Left lung (tissue), 10 donors: ENCODE results near the gene WWOX. TPM values are rescaled to one million over a fixed set of nuclear protein-coding genes. Genes with fewer than 3 reads are reported as not detected.
A peak's percentile ranks its signal among the peaks of the same experiment; 100 is the strongest.

Experiments used
- ATAC-seq: fragments of 200-7000 bp; cut with Tn5 transposase; one replicate; pipeline ENCODE4 v1.9.1; 2020; ENCODE audit warnings: moderate library complexity
- DNase-seq, 4 donors: peaks; one replicate each; pipeline ENCODE4 v3.0.0-alpha.2; 2013 to 2020
- H3K27ac ChIP-seq, 2 donors: fragments of 200-600 bp; sonication (generic) in 1 of 2; one replicate each; pipeline versions ENCODE4 v1.5.0 to v1.8.0; 2020 to 2021
- H3K27me3 ChIP-seq, 2 donors: fragments of 200-600 bp; sonication (generic) in 1 of 2; one replicate each; pipeline versions ENCODE4 v1.5.0 to v1.8.0; 2020 to 2021
- H3K36me3 ChIP-seq, 2 donors: fragments of 200-600 bp; sonication (generic) in 1 of 2; one replicate each; pipeline versions ENCODE4 v1.5.0 to v1.8.0; 2020 to 2021
- H3K4me1 ChIP-seq, 2 donors: fragments of 200-600 bp; one replicate each; pipeline ENCODE4 v1.8.0; 2021
- H3K4me3 ChIP-seq, 2 donors: fragments of 200-600 bp; sonication (generic) in 1 of 2; one replicate each; pipeline versions ENCODE4 v1.5.0 to v1.8.0; 2020 to 2021; ENCODE audit warnings: mild to moderate bottlenecking in 1 of 2
- H3K9me3 ChIP-seq, 2 donors: fragments of 200-600 bp; sonication (generic) in 1 of 2; one replicate each; pipeline versions ENCODE4 v1.5.0 to v1.8.0; 2020 to 2021
- intact Hi-C, 2 donors: fragments of 100-400 bp; cut with DNase I; formaldehyde crosslinking; loops; one replicate each; pipeline versions ENCODE4 v1.11.2 to v1.14.2; 2022
- polyA plus RNA-seq, 6 donors: library from polyadenylated mRNA; unstranded; fragments of 120-200 nt; gene quantifications; one replicate each; pipeline ENCODE4 v1.2.1, GENCODE V29; 2013; ENCODE audit not compliant: insufficient read length in 6 of 6
- total RNA-seq, 2 donors: library from RNA; stranded (reverse); fragmentation: NEBNext Ultra II Directional; extraction: Animal tissue kit (Norgen Biotek cat#: 25700); gene quantifications; one replicate each; pipeline ENCODE4 v1.2.1, GENCODE V29; 2021
- TF ChIP-seq, protein P1 (sequence below), 2 donors: fragments of 200-600 bp; sonication (generic) in 1 of 2; IDR thresholded peaks; one replicate each; pipeline versions ENCODE4 v1.5.0 to v1.8.0; 2021; ENCODE audit warnings: antibody characterized with exemption in 2 of 2
- donor health status: DM: no; HTN: yes; CAD: no.
- donor health status: DM: no; HTN: no; CAD: no.

Gene WWOX
- total and polyA plus RNA-seq, 8 donors: 17.2 to 40.3 (median 30.8) TPM

DNA sequence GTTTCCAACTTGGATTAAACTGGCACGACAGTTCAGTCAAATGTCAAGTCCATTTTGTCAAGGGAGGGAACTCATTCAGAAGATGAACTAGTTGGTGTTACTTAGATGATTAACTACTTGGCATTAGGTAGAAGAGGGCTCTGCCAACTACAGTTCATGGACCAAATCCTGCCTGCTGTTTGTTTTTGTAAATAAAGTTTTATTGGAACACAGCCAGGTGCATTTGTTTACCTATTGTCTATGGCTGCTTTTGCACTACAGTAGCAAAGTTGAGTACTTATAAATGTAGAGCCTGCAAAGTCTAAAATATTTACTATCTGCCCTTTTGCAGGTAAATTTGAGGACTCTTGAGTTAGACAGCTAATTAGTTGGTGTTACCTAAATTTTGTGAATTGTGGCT is 1091.1 kb downstream of the WWOX start:
- no peaks in the 10 kb centered on the region for H3K4me1 ChIP-seq
- H3K27me3 ChIP-seq: no peaks in the 10 kb centered on the region
- TF ChIP-seq, protein P1, sequence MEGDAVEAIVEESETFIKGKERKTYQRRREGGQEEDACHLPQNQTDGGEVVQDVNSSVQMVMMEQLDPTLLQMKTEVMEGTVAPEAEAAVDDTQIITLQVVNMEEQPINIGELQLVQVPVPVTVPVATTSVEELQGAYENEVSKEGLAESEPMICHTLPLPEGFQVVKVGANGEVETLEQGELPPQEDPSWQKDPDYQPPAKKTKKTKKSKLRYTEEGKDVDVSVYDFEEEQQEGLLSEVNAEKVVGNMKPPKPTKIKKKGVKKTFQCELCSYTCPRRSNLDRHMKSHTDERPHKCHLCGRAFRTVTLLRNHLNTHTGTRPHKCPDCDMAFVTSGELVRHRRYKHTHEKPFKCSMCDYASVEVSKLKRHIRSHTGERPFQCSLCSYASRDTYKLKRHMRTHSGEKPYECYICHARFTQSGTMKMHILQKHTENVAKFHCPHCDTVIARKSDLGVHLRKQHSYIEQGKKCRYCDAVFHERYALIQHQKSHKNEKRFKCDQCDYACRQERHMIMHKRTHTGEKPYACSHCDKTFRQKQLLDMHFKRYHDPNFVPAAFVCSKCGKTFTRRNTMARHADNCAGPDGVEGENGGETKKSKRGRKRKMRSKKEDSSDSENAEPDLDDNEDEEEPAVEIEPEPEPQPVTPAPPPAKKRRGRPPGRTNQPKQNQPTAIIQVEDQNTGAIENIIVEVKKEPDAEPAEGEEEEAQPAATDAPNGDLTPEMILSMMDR (IDR thresholded peaks at IDR 0.05): no peak
- no peaks in the 10 kb centered on the region for H3K9me3 ChIP-seq
- ATAC-seq (no peak), DNase-seq (no peak)
- intact Hi-C loops: no loop called here
- H3K27ac ChIP-seq: no peak overlapping the region
- no peaks in the 10 kb centered on the region for H3K36me3 ChIP-seq
- H3K4me3 ChIP-seq: no peak overlapping the region

GRCh38 chr16:79191933-79192332 is 1092.5 kb downstream of the WWOX start:
- no peaks in the 10 kb centered on the region for H3K9me3 ChIP-seq

DNA sequence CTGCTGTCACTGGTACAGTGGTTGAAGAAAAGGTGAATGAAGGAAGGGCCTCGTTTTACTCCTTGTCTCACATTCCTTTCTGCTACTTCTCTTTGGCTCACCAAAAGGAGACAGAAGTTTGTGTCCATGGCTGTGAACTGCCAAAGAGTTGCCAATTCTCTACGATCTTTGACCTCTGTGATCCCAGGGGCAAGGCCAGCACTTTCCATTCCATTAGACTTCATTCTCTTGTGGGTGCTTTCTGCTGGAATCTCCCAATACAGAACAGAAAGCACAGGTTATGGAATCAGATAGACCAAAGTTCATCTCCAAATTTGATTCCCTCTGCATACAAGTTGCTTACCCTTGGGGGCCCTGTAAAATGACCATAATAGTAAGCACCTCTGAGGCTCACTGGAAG is 1093.5 kb downstream of the WWOX start:
- DNase-seq (no peak), ATAC-seq (no peak)
- H3K27me3 ChIP-seq: no peaks in the 10 kb centered on the region
- H3K4me1 ChIP-seq: no peaks in the 10 kb centered on the region
- intact Hi-C loops: no loop called here
- TF ChIP-seq, protein P1 (IDR thresholded peaks at IDR 0.05): no peak
- H3K4me3 ChIP-seq: no peak overlapping the region
- no peak overlapping the region for H3K27ac ChIP-seq
- H3K36me3 ChIP-seq: no peaks in the 10 kb centered on the region
- H3K9me3 ChIP-seq: no peaks in the 10 kb centered on the region

More at GRCh38 chr16:79191933-79192332, 1092.5 kb downstream of the WWOX start:
- ATAC-seq: peak; percentile 34
- Histone ChIP-seq H3K27me3 (no peaks in the 10 kb centered on the region), H3K36me3 (no peaks in the 10 kb centered on the region), H3K27ac (no peak overlapping the region), H3K4me3 (no peak overlapping the region), H3K4me1 (no peaks in the 10 kb centered on the region)
- DNase-seq: no peak
- TF ChIP-seq, protein P1 (IDR thresholded peaks at IDR 0.05): no peak
- intact Hi-C loops: no loop called here

- H3K4me1 ChIP-seq: no peaks in the 10 kb centered on the region
Observed at GRCh38 chr16:79194291-79194690, 1094.8 kb downstream of the WWOX start.

GRCh38 chr16:79195938-79196337 is 1096.5 kb downstream of the WWOX start:
- intact Hi-C loops: no loop called here
- H3K27me3 ChIP-seq: no peaks in the 10 kb centered on the region
- no peak for ATAC-seq

More at GRCh38 chr16:79194291-79194690, 1094.8 kb downstream of the WWOX start:
- intact Hi-C loops: no loop called here
- TF ChIP-seq, protein P1 (IDR thresholded peaks at IDR 0.05): no peak
- Histone ChIP-seq H3K27me3 (no peaks in the 10 kb centered on the region), H3K27ac (no peak overlapping the region), H3K4me3 (no peak overlapping the region), H3K36me3 (no peaks in the 10 kb centered on the region), H3K9me3 (no peaks in the 10 kb centered on the region)
- no peak for DNase-seq
- ATAC-seq: no peak

More at GRCh38 chr16:79195938-79196337, 1096.5 kb downstream of the WWOX start:
- TF ChIP-seq, protein P1 (IDR thresholded peaks at IDR 0.05): no peak
- Histone ChIP-seq H3K4me3 (no peak overlapping the region), H3K36me3 (no peaks in the 10 kb centered on the region), H3K27ac (no peak overlapping the region), H3K9me3 (no peaks in the 10 kb centered on the region), H3K4me1 (no peaks in the 10 kb centered on the region)
- DNase-seq: no peak
